NB4 (cell line): Measurements from ENCODE around the gene C3orf38.

Experiments used
- CTCF ChIP-seq: IDR thresholded peaks from one replicate; pipeline ENCODE4 v1.5.1; 2012; ENCODE audit warnings: low read depth, low read length
- MAX ChIP-seq: IDR thresholded peaks from 2 replicates; pipeline ENCODE4 v1.6.1; 2011; ENCODE audit warnings: low read depth, low read length
- MYC ChIP-seq: IDR thresholded peaks from 2 replicates; pipeline ENCODE4 v1.6.1; 2011; ENCODE audit warnings: low read depth, low read length
- POLR2A ChIP-seq: IDR thresholded peaks from 2 replicates; pipeline ENCODE4 v1.6.1; 2011; ENCODE audit warnings: mild to moderate bottlenecking; ENCODE audit not compliant: insufficient read length; ENCODE audit errors: extremely low read depth

GRCh38 chr3:88167173-88167572, 17.4 kb downstream of the C3orf38 start:
- TF ChIP-seq CTCF = no peak
- TF ChIP-seq POLR2A = no peak
- TF ChIP-seq MYC = no peak
- no peak for TF ChIP-seq MAX
